DMS114 treated with DMSO at 0.1 percent for 48 hours (cell line): Measurements from ENCODE around the gene CAMK1G.

Experiments used
- DNase-seq: peaks from one replicate; lab custom pipeline; 2025; ENCODE audit not compliant: unreplicated experiment; lab: John Stamatoyannopoulos, UW

The CAMK1G gene

DNA sequence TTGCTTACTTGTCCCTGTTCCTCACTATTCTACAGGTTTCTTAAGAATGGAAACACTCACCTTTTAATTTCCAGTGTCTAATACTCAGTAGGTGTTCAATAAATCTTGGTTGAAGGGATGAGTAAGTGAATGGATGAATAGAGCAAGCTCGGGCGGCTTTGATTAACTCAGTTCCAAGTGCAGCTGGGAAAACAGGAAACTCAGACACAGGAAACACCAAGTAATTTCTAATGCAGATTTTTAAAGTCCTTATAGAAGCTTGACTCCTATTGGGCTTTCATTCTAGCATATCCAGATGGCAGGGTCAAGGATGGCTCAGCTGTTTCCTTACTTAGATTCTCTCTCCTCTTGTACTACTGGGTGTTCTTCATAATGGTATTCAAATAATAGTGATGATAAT lies 14.0 kb downstream of the CAMK1G start:
- DNase-seq: no peak

DNA sequence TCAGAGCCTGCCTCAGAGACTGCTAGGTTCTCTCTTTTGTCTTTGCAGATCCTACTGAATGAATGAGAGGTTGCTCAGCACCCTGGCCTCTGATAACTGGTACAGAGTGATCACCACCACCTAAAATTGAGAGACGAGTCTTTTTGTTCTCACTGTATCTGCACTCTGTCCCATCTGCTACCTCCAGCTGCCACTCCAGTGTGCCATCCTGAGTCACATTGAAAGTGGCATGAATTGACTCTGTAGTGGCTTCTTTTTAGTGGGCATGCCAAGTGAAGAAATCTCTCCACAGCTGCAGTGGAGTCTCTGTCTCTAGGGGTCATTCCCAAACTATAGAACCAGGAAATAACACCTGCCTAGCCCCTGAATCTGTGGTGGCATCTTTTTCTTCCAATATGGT lies 14.7 kb downstream of the CAMK1G start:
- DNase-seq: no peak

DNA sequence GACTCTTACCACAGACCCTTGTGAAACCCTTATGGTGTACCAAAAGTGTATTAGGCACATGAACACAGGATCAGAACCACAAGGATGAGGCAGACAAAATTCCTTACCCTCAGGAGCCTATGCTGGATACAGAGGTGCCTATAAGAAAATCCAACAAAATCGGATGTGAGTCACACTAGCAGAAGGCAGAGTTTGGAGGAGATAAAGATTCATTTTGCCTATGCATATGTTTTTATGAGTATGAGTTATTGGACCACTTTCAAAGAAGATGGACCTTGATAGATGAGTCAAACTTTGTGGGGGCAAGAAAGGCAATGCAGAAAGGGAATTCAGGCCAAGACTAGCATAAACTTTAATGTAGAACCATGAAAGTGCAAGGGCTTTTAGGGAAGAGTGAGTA lies 17.0 kb downstream of the CAMK1G start:
- no peak for DNase-seq

DNA sequence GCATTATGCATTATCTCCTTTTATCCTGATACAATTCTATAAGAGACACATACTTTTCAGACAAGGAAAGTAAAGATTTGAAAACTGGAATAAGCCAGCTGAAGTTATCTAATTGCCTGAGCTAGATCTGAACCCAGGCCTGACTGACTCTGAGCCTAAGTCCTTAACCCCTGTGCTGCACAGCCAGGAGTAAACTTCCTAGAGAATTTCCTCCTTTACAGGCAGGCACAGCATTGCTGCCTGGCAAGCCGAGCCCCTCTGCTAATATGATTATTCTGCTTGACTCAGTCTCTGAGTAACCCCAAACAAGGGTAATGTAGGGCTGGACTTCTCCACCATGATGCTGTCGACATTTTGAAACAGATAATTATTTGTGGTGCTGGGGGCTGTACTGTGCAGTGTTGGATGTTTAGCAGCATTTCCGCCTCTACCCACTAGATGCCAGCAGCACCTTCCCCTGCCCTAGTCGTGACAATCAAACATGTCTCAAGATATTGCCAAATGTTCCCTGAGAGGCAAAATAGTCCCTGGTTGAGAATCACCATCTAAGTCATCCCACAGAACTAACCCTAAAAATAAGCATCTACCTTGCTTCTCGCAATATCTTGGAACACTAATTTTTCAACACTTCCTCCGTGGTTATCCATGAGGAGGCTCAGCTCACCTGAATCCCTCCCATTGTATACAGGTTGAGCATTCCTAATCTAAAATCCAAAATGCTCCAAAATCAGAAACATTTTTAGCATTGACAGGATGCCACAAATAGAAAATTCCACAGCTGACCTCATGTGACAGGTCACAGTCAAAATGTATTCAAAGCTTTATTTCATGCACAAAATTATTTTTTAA lies 18.5 kb downstream of the CAMK1G start:
- peak; percentile 47 for DNase-seq

DNA sequence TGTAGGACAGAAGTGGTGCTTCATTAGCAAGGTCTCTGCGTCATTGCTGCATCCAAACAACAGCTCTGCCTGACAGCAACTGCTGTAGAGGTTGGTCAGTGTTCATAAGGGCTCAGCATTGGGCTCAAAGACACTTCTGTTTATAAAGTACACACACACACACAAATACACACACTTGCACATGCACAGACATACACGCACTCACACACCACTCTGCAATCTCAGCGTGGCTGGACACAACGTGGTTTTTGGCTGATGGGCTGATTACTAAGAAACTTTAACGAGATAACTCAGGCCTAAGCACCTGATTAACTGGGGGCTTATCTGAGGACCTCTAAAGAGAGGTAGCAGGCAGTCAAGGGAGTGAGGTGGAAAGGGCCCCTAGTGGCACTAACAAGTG lies 20.4 kb downstream of the CAMK1G start:
- no peak for DNase-seq

DNA sequence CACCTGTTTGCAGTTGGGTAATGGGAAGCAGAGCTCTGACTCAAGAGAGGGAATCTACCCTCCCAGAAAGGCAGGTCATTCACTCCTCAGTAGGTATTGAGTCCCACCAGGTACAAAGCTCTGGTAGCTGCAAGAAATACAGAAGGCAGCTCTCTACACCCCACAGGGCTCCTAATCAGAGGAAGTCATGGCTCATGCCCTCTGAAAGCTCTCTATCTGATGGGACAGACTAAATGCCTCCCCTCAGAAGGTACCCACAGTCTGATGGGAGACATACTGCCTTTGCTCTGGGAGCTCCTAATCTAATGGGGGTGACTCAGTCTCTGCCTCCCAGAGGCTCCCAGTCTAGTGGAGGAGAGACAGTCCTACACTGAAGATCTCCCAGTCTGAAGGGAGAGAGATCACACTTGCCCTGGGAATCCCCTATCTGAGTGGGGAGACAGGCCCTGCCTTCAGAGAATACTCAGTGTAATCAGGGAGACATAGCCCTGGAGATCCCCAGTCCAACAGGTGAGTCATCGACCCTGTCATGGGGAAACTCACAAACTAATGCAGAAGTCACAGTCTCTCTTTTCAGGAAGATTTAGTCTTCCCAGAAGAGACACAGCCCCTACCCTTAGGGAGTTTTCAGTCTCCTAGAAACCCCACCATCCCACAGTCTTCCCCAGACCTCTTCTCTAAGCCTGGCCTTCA lies 23.7 kb downstream of the CAMK1G start:
- no peak for DNase-seq

DNA sequence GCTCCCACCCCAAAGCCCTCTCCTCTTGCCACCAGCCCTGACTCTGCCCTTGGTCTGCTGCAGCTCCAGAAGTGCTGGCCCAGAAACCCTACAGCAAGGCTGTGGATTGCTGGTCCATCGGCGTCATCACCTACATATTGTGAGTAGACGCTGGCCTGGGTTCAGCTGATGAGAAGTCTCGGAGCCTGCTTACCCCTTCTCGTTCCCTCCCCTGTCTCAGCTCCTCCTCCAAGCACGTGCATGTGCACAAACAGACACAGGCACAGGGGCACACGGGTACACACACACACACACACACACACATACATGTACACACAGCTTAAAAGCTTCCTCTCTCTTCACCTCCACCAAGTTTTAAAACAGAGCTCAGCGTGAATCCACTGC lies 24.3 kb downstream of the CAMK1G start:
- no peak for DNase-seq

DNA sequence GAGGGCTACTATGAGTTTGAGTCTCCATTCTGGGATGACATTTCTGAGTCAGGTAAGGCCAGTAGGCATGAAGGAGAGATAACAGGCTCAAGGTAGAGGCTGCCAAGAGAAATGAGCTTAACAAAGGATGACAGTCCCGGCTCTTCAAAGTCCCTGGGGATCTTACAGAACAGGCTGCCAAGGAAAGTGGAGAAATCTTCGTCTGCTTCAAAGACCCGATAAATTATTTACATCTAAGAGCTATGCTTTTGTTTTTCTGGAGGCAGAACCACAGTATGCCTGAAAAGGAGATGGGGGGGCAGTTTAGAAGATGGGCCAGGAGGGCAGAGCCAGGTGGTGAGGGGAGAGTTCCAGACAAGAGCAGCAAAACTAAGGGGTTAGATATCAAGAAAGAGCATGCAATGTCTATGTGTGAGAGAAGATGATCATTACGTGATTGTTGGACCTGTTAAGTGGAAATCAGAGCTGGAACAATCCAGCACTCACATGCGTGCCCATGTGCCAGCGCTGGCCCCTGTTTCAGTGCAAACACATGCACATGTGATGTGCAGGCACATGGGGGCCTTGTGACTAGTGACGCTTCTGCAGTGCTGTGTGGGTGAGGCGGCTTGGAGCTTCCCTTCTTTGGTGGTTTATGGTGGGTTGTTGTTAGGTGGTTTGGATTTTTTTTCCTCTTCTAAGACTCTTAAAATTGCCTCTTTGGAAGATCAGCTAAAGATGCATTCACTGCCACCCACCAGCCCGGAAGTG lies 25.7 kb downstream of the CAMK1G start:
- no peak for DNase-seq

DNA sequence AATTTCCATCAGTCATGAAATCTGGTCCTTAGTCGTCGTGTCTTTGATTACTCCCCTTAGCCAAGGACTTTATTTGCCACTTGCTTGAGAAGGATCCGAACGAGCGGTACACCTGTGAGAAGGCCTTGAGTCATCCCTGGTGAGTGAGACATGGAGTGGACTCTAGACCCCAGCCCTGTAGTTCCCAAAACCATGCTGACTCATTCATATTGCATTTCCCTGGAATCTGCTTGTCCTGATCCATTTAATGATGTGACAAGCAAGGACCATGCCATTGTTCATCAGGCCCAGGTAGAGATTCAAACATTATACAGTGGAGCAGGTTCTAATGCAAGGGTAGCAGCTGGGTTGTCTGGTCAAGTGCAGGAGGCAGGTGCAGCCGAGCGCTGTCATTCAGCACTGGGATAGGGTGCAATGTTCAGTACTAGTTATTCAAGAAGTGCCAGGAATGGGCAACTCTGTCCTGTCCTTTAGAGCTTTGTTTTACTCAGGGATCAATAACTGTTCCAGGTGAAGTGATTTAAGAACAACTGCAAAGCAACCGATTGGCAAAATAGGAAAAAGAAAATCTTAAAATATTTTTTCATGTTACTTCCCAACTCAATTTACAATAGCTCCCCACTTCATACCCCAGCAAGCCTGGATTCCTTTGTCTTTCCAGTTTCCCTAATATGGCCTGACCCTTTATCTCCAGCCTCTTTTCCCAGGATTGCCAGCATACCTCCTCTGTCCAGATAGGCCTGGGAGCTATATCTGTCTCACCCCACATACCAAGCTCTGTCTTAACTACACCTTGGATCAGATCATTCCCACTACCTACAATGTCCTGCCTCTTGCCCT lies 26.5 kb downstream of the CAMK1G start:
- no peak for DNase-seq

DNA sequence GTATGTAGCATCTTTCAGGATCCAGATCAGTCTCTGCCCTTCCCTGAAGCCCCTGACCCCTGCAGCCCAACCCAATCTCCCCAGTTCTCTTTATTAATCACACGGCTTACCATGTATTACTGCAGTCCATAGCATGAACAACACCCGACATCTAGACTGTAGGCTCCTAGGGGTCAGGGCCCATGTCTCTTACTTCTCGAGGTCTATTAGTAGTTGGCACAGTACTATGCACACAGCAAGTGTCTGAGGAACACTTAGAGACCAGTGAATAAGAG lies 27.1 kb downstream of the CAMK1G start:
- no peak for DNase-seq

DNA sequence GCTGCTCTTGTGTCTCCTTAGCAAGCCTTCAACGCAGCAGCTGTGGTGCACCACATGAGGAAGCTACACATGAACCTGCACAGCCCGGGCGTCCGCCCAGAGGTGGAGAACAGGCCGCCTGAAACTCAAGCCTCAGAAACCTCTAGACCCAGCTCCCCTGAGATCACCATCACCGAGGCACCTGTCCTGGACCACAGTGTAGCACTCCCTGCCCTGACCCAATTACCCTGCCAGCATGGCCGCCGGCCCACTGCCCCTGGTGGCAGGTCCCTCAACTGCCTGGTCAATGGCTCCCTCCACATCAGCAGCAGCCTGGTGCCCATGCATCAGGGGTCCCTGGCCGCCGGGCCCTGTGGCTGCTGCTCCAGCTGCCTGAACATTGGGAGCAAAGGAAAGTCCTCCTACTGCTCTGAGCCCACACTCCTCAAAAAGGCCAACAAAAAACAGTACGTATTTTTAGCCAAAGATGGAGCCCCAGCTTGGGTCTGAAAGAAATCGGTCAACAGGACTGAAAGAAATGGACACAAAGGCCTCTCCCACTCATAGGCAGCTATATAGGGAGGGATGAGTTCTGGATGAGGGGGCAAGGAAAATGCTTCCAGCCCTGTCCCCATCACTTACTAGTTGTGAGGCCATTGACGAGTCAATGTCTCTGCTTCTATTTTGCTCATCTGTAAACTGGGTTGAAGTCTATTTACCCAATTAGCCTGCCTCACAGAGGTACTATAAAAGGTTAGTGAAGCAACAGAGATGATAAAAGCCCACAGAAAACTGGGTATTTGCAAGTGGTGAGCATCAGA lies 28.5 kb downstream of the CAMK1G start:
- DNase-seq: no peak

DNA sequence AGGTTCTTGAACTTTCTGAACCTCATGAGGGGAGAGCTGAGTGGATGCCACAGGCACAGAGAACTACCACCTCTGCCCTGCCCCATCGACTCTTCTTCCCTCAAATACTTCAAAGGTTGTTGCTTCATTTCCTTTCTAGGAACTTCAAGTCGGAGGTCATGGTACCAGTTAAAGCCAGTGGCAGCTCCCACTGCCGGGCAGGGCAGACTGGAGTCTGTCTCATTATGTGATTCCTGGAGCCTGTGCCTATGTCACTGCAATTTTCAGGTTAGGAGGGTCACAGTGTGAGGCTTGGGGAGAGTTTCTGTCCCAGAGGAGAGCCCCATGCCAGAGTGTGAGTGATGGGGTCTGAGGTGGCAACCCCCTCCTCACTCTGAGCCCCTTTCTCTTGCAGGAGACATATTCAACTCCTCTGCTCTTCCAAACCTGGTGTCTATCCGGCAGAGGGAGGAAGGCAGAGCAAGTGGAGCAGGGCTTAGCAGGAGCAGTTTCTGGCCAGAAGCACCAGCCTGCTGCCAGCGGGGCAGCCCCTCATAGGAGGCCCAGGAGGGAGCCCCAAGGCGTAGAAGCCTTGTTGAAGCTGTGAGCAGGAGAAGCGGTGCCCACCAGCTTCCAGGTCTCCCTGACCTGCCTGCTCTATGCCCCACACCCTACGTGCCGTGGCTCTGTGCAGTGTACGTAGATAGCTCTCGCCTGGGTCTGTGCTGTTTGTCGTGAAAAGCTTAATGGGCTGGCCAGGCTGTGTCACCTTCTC lies 29.3 kb downstream of the CAMK1G start:
- DNase-seq: no peak

DNA sequence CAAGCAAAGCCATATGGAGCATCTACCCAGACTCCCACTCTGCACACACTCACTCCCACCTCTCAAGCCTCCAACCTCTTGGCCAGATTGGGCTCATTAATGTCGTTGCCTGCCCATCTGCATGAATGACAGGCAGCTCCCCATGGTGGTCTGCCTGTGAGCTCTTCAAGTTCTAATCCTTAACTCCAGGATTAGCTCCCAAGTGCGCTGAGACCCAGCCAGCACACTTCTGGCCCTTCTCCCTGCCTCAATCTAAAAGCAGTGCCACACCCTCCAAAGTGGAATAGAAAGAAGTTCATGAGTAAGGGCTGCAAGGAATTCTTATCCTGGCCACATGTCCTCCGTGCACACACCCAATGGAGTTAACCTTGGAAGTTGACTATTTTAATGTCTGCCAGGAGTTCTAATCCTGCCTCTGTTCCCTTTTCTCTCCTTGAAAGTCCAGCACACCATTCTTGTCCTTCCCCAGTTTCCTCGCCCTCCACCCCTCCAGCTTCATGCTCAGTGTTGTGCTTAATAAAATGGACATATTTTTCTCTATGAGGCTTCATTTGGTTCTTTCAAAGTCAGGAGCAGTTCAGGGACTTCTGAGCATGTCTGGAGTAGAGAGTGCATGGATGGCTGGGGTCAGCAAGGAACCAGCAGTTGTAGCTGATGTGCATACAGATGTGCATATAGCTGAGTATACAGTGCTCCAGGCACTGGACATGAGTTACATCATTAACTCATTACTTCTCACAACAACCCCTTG lies 30.1 kb downstream of the CAMK1G start:
- no peak for DNase-seq

DNA sequence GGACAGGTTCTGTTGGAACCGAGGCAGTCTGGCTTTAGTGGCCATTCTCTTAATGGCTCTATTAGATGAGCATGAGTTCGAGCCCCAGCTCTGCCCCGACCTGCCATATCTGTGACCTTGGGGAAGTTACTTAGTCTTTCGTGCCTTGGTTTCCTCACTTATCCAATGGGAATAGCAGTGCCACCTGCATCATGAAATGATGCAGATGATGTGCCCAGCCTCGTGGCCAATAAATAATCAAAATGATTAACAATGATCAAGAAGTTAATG lies 30.6 kb downstream of the CAMK1G start:
- DNase-seq: no peak

DNA sequence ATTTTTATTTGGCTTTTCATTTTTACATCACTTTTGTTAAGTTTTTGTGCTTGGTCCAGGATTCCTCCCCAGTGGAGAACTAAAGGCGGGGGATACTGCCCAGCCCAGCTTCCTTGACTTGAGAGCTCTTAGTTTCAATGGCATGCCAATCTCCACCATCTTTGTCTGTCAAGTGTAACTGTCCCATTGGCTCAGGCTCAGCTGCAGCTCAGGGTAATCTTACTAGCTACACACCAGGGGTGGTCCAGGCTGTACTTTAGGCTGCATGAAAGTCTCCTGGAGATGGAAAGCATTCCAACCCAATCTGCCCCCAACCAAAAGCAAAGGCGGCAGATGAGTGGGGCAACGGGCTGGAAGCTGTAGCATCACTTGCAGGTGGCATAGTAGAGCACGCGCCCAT lies 31.4 kb downstream of the CAMK1G start:
- DNase-seq: no peak

DNA sequence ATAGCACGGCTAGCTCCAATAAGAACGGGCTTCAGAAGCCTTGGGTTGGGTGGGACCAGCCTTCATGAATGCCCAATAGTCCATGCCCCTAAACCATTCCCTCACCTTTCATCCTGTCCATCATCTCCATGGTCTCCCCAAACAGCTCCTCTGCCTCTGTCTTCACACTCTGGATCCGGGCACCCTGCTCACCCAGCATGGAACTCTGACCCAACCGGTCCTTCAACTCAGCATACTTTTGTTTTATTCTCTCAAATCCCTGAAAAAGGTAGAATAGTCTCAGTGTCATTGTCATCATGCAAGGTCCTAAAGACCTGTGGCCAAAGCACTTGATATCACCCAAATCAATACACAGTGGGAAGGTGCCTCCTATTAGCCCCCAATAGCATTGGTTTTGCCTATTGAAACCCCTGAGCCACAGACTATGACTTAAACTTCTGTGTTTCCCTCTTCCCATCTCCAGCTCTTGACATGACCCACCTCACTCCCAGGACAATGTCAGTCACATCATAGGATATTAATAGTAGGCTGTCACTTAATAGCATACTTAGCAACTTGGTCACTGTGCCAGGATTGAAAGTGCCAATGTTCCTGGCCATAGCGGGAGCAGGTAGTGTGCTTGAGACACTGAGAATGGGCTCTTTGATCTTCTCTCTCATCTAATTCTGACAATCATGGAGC lies 33.0 kb downstream of the CAMK1G start:
- DNase-seq: no peak

DNA sequence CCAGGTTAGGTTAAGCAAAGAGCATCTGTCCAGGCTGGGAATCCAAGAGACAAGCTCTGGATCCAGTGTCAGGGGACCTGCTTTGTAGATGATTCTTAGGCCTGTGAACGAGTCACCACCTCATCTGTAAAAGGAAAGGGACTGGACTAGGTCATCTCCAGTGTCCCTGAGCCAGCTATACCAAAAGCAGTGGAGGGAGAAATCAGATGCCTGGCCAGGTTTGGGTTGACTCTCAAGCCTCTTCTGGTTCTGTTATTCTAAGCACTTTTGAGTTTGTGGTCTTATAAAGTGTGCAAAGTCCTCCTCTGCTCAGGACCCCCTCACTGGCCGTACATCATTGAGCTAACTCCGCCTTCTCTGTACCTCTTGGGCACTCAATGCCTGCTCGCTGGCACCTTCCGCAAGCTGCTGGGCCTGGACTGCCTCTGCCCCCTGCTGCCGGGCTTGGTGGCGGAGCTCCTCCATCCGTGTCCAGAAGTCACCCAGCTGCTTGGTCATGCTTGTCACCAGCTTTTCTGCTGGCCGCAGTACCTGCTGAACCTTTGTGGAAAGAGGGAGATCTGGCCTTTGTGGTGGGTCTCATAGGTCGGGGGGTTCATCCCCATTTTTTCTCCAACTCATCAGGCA lies 33.6 kb downstream of the CAMK1G start:
- no peak for DNase-seq

DNA sequence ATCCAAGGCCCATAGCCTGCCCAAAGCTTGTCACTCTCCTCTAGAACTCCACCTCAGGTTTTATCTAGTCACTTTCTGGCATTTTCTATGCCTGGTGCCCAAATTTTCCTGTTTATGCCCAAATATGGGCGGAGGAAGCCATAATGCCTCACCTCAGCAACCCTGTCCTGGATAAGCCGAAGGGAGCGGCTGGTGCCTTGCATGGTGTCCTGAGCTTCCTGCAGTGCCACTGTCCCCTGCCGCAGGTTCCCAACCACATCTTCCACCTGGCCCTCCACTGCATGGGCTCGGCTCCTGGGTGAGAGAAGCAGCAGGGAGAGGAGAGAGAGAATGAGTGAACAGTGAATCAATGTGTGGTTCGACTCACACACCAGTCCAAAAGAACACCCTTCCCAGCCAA lies 34.2 kb downstream of the CAMK1G start:
- no peak for DNase-seq
